Aorta (tissue), 5 donors: ENCODE data around the gene SHC1. TPM values are rescaled to one million over a fixed set of nuclear protein-coding genes. Genes with fewer than 3 reads are reported as not detected.

Experiments used
- ATAC-seq: fragments of 200-7000 bp; cut with Tn5 transposase; one replicate; pipeline ENCODE4 v1.9.1; 2022; ENCODE audit warnings: moderate library complexity; ENCODE audit not compliant: low FRiP score
- DNase-seq, 2 donors: peaks; one replicate each; pipeline ENCODE4 v3.0.0-alpha.2; 2020
- H3K27ac ChIP-seq, 2 donors: one replicate each; pipeline ENCODE4 v1.5.1; 2013; ENCODE audit warnings: low read length in 2 of 2, mild to moderate bottlenecking in 2 of 2, moderate library complexity in 2 of 2, control low read depth in 1 of 2, inconsistent platforms in 1 of 2, low read depth in 1 of 2
- H3K27me3 ChIP-seq, 2 donors: one replicate each; pipeline ENCODE4 v1.6.1; 2013; ENCODE audit warnings: control low read depth in 1 of 2, low read length in 1 of 2, mild to moderate bottlenecking in 1 of 2, moderate library complexity in 1 of 2; ENCODE audit not compliant: insufficient read depth in 2 of 2, control insufficient read depth in 1 of 2
- H3K36me3 ChIP-seq, 2 donors: one replicate each; pipeline ENCODE4 v1.6.1; 2013; ENCODE audit warnings: control low read depth in 1 of 2, low read length in 1 of 2, mild to moderate bottlenecking in 1 of 2; ENCODE audit not compliant: insufficient read depth in 2 of 2, control insufficient read depth in 1 of 2
- H3K4me1 ChIP-seq, 2 donors: one replicate each; pipeline ENCODE4 v1.6.1; 2013; ENCODE audit warnings: low read length in 2 of 2, control low read depth in 1 of 2, mild to moderate bottlenecking in 1 of 2, moderate library complexity in 1 of 2; ENCODE audit not compliant: insufficient read depth in 2 of 2, control insufficient read depth in 1 of 2
- H3K4me3 ChIP-seq, 2 donors: one replicate each; pipeline ENCODE4 v1.5.1; 2013; ENCODE audit warnings: low read length in 2 of 2, control low read depth in 1 of 2, mild to moderate bottlenecking in 1 of 2
- H3K9me3 ChIP-seq: one replicate; pipeline ENCODE4 v1.6.1; 2013; ENCODE audit warnings: mild to moderate bottlenecking, low read length; ENCODE audit not compliant: control insufficient read depth
- whole genome bisulfite sequencing, 2 donors: extraction: QIAGEN DNeasy Blood & Tissue Kit; methylation state at CpG; one replicate each; pipeline ENCODE4 v1.1.7; 2013; 5-methylcytosine and 5-hydroxymethylcytosine counted together
- intact Hi-C, 2 donors: fragments of 100-400 bp; cut with DNase I; formaldehyde crosslinking; loops; one replicate each; pipeline versions ENCODE4 v1.14.2 to v1.15.0; 2022
- polyA plus RNA-seq, 2 donors: library from polyadenylated mRNA; stranded (reverse); fragments of 200-250 nt; gene quantifications; one replicate each; pipeline ENCODE4 v1.2.3, GENCODE V29; 2013
- total RNA-seq, 2 donors: library from RNA; stranded (reverse); fragmentation: NEBNext Ultra II Directional; extraction: Animal tissue kit (Norgen Biotek cat#: 25700); gene quantifications; one replicate each; pipeline ENCODE4 v1.2.1, GENCODE V29; 2021
- donor health status: healthy with polysubstance abuse.
- donor health status: Bipolar disorder and iron deficiency.
- donor health status: DM: no; HTN: no; CAD: no.
- donor health status: DM: no; HTN: no; CAD: no.
- donor health status: DM: yes; HTN: yes; CAD: no.

The SHC1 gene
- total and polyA plus RNA-seq, 4 donors, result 39.1 to 182 (median 172) TPM

DNA sequence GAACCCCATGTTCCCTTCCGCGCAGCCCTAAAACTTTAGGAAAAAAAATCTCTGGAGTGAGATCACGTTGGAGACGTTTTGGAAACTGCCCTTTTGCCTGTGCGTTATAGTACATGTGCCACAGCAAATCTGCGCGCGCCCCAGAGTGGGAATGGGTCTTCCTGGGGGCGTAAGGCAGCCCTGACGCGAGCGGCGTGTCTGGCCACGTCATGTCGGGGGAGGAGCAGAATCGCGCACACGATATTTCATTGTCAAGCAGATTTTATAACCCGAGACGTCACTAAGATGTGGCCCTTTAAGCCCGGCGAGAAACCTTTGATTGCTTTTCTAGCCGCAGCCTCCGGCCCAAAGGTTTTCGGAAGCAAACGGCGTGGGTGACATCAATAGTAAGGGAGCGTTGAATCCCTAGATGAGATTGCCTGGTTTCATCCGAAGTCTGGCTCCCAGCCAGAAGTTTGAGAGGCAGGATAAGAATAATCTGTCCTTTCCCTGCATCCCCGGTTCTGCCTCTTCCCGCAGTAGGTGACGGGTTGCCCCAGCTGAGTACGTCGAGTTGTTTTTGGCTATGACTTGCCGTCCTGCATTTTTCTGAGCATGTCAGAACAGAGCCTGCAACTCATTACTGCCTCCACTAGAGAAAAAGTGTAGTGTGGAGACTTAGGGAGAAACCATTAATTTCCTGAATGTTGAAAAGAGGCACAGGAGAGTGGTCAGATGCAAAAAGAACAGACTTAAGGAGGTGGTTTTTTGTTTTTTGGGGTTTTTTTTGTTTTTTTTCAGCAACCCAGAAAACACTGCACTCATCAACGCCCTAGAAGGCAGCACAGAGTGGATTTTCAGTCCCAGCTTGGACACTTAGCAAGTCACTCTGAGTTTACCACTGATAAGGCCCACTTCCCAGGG lies 33.2 kb downstream of the SHC1 start:
- WGBS, 2 donors, result 0% methylated on average over 36 of the region's 36 CpGs
- Histone ChIP-seq H3K36me3 (no peaks in the 10 kb centered on the region), H3K4me1 (no peaks in the 10 kb centered on the region), H3K27ac (peak overlapping the region; percentile 64 to 68), H3K27me3 (no peaks in the 10 kb centered on the region), H3K4me3 (peak overlapping the region; percentile 12 to 42), H3K9me3 (no peaks in the 10 kb centered on the region)
- ATAC-seq (peak; percentile 94), DNase-seq (peak; percentile 96 to 97)
- intact Hi-C loops, result loop anchor here in 1 of 2 donors (5.0 kb wide), 2 partner anchors 65 to 380 kb away; partner anchors contain the start of genes UBE2Q1 and ZBTB7B

DNA sequence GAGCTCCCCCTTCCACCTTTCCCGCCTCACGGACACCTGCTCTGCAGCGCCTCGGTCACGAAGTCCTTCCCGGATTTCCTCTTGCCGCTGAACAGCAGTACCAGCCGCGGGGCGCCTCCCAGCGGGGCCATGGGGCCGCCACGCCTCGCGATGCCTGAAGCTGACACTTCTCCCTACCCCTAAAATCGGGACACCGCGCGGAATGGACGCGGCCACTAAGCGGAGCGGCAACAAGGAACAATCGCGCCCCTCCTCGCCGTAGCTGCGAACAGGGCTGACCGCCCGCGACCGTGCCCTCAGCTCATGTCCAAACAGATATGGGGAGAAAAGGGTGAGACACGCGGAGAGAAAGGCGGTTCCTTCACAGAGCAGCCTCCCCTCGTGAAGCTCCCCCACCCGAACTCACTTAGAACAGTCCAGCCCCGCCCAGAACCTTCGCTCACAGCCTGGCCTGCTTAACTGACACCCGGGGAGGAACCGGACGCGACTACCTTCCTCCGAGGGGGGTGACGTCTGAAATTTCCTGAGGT lies 33.9 kb downstream of the SHC1 start, which contains the start of gene PMVK:
Gene PMVK (minus strand): TSS at position 165 of the 530 bp plus-strand sequence. CDS start 34 bp downstream, at position 131.
- Histone ChIP-seq H3K27ac (peak within 1 kb of the TSS; percentile 68 to 95), H3K27me3 (no peaks in the 10 kb centered on the region), H3K4me3 (peak within 1 kb of the TSS; percentile 42 to 51), H3K4me1 (no peaks in the 10 kb centered on the region), H3K9me3 (no peaks in the 10 kb centered on the region), H3K36me3 (peaks cover 0 to 1% of the 10 kb centered on the region in 2 donors)
- intact Hi-C loops, result loop anchor here in 1 of 2 donors (1.0 to 5.0 kb wide), 3 partner anchors 66 to 379 kb away; partner anchors contain the start of genes UBE2Q1 and ZBTB7B
- DNase-seq, result peak; percentile 97
- ATAC-seq, result peak; percentile 97
- WGBS, 2 donors, result 0% methylated on average over 45 of the region's 45 CpGs

DNA sequence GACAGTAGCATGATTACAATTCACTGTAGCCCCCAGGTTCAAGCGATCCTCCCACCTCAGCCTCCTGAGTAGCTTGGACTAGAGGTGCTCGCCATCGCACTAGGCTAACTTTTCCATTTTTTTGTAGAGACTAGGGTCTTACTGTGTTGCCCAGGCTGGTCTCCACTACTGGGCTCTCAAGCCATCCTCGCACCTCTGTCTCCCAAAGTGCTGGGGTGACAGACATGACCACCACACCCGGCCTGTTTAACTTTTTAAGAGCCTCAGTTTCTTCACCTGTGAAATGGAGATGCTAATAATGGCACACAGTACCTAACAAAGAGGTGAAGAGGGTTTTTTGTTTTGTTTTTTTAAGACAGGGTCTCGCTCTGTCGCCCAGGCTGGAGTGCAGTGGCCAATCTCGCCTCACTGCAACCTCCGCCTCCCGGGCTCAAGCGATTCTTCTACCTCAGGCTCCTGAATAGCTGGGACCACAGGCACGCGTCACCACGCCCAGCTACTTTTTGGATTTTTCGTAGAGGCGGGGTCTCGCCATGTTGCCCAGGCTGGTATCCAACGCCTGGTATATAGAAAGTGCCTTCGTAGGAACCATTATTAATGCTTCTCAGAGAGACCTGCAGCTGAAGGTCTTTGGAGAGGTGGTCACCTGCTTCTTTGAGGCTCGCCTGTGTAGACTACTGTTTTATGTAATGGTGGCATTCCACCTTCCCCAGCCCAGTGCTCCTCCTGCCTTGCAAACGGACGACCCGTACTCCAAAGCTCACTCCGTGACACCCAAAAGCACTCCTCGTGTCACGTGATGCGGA lies 34.6 kb downstream of the SHC1 start:
- DNase-seq (no peak), ATAC-seq (no peak)
- WGBS, 2 donors, result 21 to 28% methylated on average over 27 of the region's 27 CpGs
- intact Hi-C loops, result loop anchor here in 1 of 2 donors (1.0 to 5.0 kb wide), 3 partner anchors 66 to 379 kb away; partner anchors contain the start of genes UBE2Q1 and ZBTB7B
- H3K9me3 ChIP-seq, result no peaks in the 10 kb centered on the region
- H3K36me3 ChIP-seq, result peaks cover 0 to 1% of the 10 kb centered on the region in 2 donors
- H3K27me3 ChIP-seq, result no peaks in the 10 kb centered on the region
- H3K4me1 ChIP-seq, result no peaks in the 10 kb centered on the region
- H3K4me3 ChIP-seq, result peak overlapping the region; percentile 42 to 51
- H3K27ac ChIP-seq, result peak overlapping the region in 1 of 2 donors; percentile 95

- intact Hi-C loops, result no loop called here
- Histone ChIP-seq H3K9me3 (no peaks in the 10 kb centered on the region), H3K27ac (no peak overlapping the region), H3K27me3 (no peaks in the 10 kb centered on the region), H3K36me3 (peaks cover 0 to 1% of the 10 kb centered on the region in 2 donors), H3K4me3 (no peak overlapping the region), H3K4me1 (no peaks in the 10 kb centered on the region)
- ATAC-seq, result no peak
- DNase-seq, result no peak
- WGBS, 2 donors, result 94 to 98% methylated on average over 5 of the region's 5 CpGs
These were observed 36.1 kb downstream of the SHC1 start for GRCh38 chr1:154934358-154934948.

- ATAC-seq, result no peak
- Histone ChIP-seq H3K9me3 (no peaks in the 10 kb centered on the region), H3K36me3 (peaks cover 0 to 5% of the 10 kb centered on the region in 2 donors), H3K4me3 (no peak overlapping the region), H3K4me1 (no peaks in the 10 kb centered on the region), H3K27me3 (no peaks in the 10 kb centered on the region), H3K27ac (no peak overlapping the region)
- intact Hi-C loops, result no loop called here
- 87 to 90% methylated on average over 11 of the region's 11 CpGs for WGBS, 2 donors
- no peak for DNase-seq
These were observed 38.5 kb downstream of the SHC1 start for GRCh38 chr1:154931940-154932487.

DNA sequence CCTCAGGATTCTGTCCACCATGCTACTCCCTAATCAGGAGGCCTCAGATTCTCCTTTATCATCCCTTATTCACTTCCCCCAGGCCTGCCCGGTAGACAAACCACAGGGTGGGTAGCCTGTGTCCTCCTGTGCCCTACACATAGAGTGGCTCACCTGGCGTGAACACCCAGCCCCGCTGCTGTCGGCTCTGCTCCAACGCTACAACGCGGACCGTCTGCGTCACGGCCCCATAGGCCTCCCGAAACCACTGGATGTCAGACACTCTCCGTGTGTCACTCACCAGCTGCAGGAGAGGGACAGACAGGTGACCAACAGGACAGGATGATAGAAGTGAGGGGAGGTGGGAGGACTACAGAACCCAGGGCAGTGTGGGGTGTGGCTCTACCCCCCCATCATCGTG lies 44.3 kb downstream of the SHC1 start:
- no peak for DNase-seq
- Histone ChIP-seq H3K4me3 (no peak overlapping the region), H3K27ac (no peak overlapping the region), H3K27me3 (no peaks in the 10 kb centered on the region), H3K36me3 (peaks cover 3 to 13% of the 10 kb centered on the region in 2 donors), H3K9me3 (no peaks in the 10 kb centered on the region), H3K4me1 (no peaks in the 10 kb centered on the region)
- ATAC-seq, result no peak
- WGBS, 2 donors, result 87 to 92% methylated on average over 13 of the region's 13 CpGs
- intact Hi-C loops, result no loop called here

DNA sequence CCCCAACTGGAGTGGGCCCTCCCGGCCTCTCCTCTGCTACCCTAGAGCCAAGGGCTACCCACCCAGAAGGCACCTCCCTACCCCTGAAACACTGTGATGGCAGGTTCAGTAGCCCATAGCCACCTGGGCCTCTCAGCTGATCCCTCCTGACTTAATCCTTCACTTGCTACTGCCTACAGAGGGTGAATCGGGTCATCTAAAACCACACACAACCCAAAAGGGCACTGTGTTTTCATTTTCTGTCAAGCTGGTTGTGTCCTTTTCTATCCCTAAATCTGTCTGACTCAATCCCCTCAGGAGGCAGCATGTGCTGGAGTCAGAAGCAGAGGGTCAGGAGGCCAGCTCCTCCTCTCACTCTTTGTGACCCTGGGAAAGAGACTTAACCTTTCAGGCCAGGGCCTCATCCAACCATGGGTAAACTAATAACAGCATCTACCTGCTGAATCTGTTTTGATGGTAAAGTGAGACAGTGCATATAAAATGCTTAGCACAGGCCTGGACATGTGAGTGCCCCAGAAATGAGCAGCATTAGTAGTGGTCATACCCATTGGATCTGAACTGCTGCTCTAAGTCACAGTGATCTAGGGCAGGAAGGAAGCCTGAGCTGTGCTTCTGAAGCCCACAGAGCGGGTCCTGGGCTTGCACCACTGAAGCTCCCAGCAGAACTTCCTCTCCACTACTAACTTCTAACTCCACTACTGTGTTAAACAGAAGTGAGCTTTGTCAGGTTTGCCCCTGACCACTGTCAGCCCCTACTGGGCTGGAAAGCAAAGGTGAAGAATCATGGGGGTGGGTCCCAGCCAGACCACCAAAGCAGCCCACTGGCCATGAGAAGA lies 45.0 kb downstream of the SHC1 start:
- peaks cover 3 to 13% of the 10 kb centered on the region in 2 donors for H3K36me3 ChIP-seq
- ATAC-seq, result no peak

More for the DNA sequence above, 45.0 kb downstream of the SHC1 start:
- Histone ChIP-seq H3K27ac (no peak overlapping the region), H3K27me3 (no peaks in the 10 kb centered on the region), H3K4me3 (no peak overlapping the region), H3K4me1 (no peaks in the 10 kb centered on the region), H3K9me3 (no peaks in the 10 kb centered on the region)
- no peak for DNase-seq
- intact Hi-C loops, result no loop called here
- WGBS, 2 donors, result 89 to 92% methylated on average over 3 of the region's 3 CpGs
